GM19372 (cell line): ENCODE measurements around the gene PDE1C.
"Not testable (repeated sequence)": the region's sequence is repeated elsewhere in the genome, so short reads cannot be mapped to it uniquely, and the experiment has no call there.

Experiments used
- ATAC-seq: cut with Tn5 transposase; IDR thresholded peaks from one replicate; pipeline ENCODE4 v1.9.1; 2021; ENCODE audit warnings: mild to moderate bottlenecking, low read depth, moderate library complexity; ENCODE audit not compliant: unreplicated experiment

Gene PDE1C

DNA sequence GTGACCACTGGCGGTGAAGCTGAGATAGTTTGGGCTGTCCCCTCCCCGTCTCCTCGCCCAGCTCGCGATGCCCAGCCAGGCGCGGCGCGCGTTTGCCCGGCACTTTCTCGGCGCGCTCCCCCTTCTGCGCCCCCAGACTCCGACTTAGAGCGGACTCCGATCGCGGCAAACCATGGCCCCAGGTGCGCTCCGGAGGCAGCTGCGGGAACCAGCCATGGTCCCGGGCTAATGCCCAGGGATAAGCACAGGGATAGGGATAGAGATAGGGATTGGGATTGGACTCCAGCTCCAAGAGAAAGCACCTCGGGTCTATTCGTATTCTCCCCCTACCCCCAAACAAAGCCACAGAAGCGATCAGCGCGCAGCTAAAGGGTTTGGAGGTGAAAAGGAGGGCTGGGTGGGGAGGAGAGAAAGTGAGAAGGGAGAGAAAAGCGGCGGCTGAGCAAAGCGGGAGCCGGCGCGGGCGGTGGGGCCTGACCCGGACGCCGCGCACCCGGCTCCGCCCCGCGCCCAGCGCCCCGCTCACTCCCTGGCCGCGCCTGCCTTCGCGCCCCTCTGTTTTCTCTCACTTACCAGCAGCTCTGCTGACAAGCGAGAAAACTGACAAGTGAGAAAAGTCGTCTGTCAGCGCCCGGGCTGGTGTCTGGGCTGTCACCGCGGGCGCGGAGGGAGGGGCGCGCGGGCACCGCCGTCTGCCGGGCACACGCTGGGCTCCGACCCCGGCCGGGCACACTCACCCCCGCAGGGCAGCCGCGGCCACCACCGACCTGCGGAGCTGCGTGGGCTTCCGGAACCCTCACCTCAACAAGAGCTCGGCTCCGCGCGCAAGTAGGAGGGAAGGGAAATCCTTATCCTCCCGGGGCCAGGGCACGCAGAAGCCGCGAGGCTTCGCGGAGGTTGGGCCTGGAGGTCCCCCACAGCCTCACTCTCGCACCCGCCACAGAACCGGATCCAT is at the start of gene PDE1C:
Gene PDE1C (minus strand): TSS at position 2 of the 955 bp plus-strand sequence.
- no peak for ATAC-seq

DNA sequence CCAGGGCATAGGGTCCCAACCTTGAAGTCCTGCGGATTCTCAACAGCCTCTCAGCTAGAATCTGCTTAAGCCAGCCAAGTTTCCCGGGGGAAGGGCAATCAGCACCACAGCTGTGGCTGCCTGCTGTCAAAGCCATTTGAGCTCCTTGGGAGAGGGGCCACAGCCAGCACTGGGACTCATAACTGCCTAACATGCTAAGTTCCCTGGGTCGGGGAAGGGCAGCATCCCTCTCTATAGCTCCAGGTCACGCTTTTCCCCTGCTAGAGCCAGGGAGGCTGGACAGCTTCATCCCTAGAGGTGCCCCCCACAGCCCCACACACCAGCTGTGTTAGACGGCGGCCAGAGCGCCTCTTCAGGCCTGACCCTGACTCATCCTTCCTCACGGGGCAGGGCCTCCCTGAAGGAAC is 49.6 kb upstream of the PDE1C start:
- no peak for ATAC-seq

DNA sequence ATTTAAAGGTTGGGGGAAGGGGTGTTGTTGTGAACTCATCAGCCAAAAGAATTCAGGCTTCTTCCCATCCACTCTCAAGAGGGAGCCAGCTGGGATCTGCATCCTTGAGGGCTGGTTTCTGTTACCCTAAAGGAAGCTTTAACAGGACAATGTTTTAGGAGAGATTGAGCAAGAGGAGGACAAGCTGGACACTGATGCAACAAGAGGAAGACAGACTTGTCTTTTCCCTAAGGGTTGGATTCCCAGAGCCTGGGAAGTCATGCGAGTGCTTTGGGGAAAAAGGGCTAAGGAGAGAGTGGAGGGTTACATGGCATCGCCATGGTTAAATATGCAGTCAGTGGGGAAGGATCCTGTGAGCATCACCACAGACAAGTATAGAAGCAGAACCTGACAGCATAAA is 47.6 kb upstream of the PDE1C start:
- ATAC-seq, result no peak

DNA sequence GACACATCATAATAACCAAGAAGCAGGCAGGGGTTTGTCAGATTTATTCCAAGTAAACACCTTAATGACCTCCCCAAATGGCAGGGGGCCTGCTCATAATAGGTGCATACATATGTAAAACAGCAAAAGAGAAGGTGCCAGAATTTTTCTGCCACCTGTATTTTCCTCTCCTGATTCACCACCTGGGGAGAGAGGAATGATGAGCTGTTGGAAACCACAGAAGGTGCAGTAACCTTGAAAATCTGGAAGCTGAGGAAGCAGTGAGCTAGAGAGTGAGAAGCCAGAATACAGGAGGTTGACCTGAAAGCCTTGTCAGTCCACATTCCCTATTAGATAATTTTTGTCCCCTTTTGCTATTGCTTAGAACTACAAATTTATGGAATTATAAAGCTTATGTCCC is 46.2 kb upstream of the PDE1C start:
- no peak for ATAC-seq

DNA sequence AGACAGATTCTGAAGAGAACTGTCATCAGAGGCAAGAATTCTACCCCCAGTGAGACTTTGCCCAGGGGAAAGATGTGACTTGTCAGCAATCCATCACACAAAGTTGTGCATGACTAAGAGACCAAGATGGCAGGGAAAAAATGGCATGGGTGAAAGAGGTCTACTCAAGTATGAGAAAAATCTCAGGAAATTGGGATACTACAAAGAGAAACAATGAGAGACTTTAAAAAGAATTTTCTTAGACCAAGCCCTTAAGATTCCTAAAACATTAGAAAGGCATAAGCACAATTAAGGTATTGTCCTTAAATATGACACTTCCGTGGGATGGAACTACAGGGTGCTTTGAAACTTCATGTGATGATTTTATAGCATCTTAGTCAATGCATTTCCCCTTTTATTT is 45.6 kb upstream of the PDE1C start:
- ATAC-seq, result no peak

DNA sequence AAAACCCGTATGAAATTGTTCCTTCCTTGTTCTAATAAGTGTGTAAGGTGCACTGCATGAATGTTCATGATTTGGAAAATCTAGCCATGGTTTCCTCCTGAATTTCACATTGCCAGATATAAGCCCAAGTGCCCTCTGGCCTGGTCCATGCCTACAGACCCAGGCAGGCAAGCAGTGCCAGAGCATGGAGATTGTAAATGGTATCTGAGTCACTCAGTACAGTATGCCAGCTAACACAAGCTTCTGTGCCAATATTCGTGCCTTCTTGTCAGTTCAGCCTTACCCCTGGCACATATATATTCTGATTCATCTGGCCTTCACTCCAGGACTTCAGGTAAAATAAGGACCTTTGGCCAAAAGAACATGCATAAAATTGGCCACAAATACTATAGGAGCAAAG is 38.4 kb upstream of the PDE1C start:
- ATAC-seq, result no peak

DNA sequence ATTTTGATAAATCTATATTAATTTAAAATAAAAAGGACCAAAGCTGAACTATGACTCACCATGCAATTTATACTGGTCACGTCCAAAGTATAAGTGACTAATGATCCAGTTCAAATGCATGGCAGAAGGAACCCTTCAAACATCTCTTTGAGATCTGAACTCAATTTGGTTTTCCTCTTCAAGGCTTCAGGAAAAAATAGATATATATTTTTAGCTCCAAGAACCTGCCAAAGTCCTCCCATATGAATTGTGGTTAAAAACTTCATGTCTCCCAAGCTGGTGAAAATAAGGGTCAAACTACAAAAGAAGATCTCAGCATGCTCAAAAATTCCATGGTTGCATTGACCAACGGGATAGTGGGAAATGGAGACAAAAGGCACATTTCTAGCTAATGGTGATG is 34.6 kb upstream of the PDE1C start:
- no peak for ATAC-seq

DNA sequence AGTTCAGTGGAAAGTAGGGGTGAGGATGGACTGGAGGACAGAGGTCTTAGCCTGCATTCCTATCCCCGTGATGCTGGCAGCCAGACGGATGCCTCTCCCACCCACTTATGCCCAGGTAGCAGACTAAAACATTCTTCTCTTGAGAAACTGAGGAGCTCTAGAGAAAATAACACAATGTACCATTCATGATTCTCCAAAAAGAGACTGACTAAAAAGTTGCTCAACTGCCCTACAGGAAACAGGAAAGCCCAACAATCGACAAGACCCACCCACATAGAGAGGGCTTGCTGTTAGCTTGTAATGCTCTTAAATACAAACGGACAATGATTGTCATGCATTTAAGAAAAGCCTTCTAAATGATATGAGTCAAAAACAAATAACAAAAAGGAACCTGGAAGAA is 33.2 kb upstream of the PDE1C start:
- no peak for ATAC-seq

DNA sequence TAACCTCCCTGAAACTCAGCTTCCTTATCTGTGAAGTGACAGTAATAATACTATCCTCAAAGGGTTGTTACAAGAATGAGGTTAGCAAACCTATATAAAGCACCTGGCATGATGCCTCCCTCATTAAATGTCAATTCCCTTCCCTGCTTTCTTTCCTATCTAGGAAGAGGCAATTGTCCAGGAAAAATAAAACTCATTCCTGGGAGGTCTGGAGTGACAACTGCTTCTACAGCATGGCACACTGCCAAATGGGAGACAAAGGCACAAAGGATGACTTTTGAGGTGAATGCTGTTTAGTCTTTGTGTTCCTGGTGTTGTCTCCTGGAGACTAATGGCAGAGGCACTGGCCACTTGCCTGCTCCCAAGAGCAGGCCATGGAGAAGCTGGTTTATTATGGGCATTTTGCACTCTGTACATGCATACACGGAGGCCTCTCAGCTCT is 32.2 kb upstream of the PDE1C start:
- ATAC-seq, result no peak

DNA sequence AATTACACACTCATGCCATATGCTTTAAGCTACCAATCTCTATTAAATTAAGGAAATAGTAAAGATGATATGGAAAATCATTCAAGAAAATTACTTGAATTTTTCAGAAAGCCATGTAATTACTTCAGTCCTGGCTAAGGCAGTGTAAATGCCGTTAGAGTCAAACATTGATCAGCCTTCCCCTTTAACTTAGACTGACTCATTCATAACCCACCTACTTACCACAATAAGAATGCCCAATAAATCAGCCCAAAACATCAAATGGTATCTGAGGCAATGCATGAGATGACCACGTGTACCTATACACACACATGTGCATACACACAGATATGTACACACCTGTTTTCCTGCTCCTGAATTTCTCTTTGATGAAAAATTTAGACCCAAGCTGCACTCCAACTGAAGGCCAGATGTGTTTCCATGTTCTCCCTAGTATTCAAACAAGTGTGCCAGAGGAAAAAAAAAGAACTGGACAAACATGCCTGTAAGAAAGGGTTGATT is 30.2 kb upstream of the PDE1C start:
- no peak for ATAC-seq

DNA sequence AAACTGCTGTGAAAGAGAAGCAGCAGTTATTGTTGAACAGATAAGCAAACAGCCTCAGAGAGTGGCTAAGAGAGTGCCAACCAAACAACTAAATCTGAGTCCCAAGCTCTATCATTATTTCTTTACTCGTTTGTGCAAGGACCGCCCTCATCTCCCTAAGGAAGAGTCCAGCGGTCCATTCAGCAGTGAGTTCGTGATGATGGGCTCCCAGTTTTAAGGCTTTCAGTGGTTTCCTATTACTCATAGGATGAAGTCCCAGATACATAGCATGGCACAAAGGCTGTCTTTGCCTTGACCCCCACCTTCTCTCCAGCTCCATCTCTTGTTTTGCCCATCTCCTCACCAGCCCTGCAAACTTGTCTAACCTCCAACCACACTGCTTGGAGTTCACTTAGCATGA is 24.3 kb upstream of the PDE1C start:
- no peak for ATAC-seq

DNA sequence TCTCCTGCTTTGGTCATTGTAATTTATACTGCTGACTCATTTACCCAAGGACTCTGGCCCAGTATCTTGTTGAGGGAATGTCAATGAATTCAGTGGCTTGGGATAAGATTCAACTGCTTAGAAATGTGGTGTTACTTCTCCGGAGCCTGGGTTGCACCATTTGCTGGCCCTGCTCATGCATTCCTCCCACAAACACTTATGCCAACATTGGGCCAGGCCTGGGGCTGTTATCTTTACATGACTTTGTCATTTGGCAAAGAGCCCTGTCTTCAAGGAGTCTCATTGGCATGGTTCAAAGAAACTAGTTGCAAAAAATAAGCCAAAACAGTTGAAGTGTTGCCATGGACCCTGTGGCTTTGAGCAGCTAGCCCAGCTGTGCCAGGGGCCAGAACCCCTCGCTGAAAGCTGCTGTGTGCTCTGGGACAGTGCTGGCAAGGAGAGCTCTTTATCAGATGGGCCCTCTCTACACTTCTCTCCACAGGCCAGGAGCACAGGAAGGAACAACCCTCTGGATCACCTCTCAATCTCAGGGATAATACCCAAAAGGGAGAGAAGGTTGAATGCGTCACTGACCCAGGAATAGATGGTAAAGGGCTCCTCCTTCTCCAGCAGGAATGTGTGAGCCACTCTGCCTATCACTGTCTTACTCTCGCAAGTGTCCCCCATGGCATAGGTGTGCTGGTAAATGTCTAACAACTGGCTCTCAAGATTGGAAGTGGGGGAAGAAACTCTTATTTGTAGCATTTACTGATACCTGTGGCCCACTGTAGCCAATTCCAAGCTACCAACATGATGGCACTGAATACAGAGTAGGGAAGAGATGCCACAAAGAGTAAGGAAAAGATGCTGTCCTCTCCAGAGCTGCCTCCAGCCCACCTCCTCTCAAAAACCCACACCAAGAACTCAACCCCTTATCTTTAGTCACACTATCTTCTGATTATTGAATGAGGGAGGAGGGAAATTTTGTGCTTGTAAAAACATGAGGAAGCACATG is 23.5 kb upstream of the PDE1C start:
- ATAC-seq, result no peak

DNA sequence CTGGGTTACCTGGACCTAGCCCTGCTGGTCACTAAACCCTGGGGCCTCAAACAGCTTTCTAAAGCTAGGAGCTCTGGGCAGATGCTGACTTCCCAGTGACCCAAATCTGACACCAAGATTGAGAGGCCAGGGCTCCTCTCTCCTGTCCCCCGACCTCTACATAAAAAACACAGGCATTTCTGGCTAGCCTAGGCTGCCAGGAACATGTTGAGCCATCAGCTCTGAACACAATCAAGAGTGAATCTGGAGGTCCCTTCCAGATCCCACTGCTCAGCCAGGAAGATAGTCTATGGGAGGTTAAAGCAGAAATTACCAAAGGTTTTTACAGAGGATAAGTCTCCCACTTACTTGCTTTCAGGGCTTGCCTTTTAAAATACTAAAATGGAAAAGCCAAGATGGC is 22.1 kb upstream of the PDE1C start:
- no peak for ATAC-seq

DNA sequence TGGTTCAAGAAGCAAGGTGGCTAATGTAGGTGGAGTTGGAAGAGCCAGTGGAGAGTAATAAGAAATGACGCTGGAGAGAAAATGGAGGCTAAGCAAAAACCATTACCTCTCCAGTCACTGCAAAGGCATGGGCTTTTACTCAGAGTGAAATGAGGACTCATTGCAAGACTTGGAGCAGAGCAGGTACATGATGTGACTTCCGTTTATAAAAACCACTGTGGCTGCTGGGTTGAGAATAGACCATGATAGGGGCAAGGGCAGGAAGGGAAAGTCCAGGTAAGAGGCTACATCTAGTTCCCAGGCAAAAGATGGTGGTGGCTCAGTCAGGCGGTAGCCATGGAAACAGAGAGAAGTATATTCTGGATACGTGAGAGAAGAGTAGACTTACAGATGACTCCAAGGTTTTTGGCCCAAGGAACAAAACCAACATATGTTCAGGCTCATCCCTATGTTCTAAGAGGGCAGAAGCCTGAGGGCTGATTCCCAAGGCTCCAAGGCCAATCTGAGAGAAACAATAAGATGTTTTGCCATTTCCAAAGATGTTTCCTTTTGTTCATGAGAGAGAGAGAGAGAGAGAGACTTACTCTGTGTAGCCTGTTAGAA is 21.5 kb upstream of the PDE1C start:
- no peak for ATAC-seq

DNA sequence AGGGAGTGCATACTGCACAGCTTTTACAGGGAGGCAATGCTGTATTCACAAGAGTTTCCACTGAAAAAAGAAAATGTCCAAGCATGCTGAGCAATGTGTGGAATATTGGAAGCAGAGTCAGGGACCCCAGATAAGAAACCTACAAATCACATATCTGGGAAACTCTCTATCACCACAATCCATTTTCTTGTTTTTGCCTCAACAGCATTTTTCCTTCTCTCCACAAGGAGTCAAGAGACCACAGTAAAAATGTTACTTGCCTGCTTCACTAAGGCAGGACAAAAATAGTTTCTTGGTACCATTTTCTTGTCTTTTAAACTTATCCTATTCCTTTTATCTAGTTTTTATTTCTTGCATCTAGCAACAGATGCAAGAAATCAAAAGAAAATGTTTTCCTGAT is 19.5 kb upstream of the PDE1C start:
- ATAC-seq, result no peak

DNA sequence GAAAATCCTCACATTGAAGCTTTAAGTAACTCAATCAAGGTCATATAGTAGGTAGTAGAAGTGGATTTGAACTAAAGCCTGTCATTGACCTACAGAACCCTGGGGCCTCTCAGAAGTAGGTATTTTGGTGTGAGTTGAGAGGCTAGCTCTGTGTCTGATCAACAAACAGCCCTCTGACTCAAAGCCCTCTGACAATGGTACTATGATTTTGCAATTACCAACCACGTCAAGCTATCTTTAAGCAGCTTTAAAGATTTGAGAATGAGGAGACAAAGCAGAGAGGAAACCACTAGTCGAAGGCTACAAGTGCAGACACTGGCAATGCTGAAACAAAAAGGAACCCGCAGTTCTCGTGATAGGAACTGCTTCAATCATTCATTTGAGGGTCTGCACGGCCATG is 19.0 kb upstream of the PDE1C start:
- ATAC-seq, result no peak

DNA sequence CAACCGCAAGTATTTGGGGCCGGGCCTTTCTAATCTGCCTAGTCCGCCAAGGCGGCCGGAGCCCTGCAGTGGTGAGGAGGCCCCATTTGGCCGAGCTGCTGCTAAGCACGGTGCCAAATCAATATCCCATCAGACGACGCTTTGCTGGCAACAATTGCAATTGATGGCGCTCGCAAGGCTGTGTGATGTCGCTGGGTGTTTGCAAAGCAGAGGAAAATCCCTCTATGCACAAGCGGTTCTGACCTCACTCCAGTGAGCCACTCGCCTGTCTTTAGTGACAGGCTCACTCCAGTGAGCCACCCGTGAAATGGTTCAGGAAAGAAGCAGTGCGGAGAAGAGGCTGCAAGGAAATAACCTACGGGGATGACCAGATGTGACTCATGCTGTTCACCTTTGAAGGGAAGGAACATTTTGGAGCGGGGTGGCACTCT is 18.3 kb upstream of the PDE1C start:
- no peak for ATAC-seq

DNA sequence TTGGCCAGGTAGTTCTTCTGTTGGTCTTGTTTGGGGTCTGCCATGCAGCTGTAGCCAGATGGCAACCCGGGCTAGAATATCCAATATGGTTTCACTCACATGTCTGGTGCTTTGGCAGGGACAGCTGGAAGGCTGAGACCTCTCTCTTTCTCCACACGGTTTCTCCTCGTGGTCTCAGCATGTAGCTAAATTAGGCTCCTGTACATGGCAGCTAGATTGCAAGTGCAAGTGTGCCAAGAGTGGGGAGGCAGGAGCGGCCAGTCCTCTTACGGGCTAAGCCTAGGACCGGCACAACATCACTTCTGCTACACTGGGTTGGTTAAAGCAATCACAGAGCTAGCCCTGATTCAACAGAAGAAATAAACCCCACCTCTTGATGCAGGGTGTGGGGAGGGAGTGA is 9.3 kb upstream of the PDE1C start:
- no peak for ATAC-seq

DNA sequence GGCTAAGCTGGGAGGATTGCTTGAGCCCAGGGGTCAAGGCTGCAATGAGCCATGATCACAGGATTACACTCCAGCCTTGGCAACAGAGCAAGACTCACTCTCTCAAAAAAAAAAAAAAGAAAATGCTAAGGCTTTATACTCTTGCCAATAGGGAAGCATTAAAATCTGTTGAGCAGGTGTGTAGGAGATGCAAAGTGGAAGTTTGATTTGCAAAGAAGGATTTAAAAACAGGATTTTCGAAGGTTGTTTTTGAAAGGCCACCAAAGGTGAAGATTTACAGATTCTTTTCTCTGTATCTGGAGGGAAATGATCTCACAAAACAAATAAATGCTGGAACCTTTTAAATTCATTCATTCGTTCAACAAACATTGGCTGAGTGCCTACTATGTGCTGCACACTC is 8.6 kb upstream of the PDE1C start:
- ATAC-seq, result no peak

DNA sequence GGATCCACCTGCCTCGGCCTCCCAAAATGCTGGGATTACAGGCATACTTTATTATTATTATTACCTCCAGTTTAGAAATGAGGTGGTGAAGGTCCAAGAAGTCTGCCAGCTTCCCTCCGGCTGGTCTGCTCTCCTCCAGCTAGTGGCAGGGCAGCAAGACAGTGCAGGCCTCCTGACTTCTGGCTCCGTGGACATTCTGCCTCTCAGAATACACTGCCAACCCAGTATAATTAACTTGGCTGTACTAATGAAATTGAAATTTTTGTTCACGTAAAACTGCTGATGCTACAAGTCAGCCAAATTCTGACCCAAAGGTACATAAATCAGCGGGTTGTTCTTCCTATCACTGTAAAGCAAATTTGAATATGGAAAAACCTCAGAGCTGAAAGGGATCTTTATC is 7.6 kb upstream of the PDE1C start:
- no peak for ATAC-seq

DNA sequence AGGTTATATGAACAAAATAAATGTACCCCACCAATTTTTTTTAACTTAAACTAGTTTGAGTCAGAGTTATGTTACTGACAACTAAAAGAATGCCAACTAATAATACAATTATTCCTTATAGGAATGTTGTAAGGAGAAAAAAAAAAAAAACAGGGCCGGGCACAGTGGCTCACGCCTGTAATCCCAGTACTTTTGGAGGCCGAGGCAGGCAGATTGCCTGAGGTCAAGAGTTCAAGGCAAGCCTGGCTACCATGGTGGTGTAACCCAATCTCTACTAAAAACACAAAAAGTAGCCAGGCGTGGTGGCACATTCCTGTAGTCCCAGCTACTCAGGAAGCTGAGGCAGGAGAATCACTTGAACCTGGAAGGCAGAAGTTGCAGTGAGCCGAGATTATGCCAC is 6.6 kb upstream of the PDE1C start:
- not testable (repeated sequence) for ATAC-seq
